ENCODE measurements around the gene ITGB3BP.
A peak's percentile ranks its signal among the peaks of the same experiment; 100 is the strongest.
"Not testable (repeated sequence)": the region's sequence is repeated elsewhere in the genome, so short reads cannot be mapped to it uniquely, and the experiment has no call there.

ITGB3BP gene

GRCh38 chr1:63501256-63501655 lies 21.8 kb downstream of the ITGB3BP start:
- no peak for DNase-seq

GRCh38 chr1:63498106-63498505 lies 24.9 kb downstream of the ITGB3BP start:
- no peak for DNase-seq

GRCh38 chr1:63497577-63497976 lies 25.4 kb downstream of the ITGB3BP start:
- no peak for DNase-seq

- DNase-seq: no peak
Observed at GRCh38 chr1:63487336-63488065, 35.5 kb downstream of the ITGB3BP start.

- no peak for DNase-seq
Observed at GRCh38 chr1:63486629-63487028, 36.4 kb downstream of the ITGB3BP start.

- DNase-seq: no peak
Observed at GRCh38 chr1:63480057-63480456, 43.0 kb downstream of the ITGB3BP start.

GRCh38 chr1:63475761-63476160 lies 47.3 kb downstream of the ITGB3BP start:
- DNase-seq: no peak

- DNase-seq: not testable (repeated sequence)
Observed at GRCh38 chr1:63468683-63469082, 54.3 kb downstream of the ITGB3BP start.

GRCh38 chr1:63466759-63467158 lies 56.3 kb downstream of the ITGB3BP start:
- no peak for DNase-seq

- no peak for DNase-seq
Observed at GRCh38 chr1:63466181-63466580, 56.8 kb downstream of the ITGB3BP start.

- DNase-seq: peak in 1 of 2 experiments; percentile 27
Observed at GRCh38 chr1:63463248-63463647, 59.8 kb downstream of the ITGB3BP start.

GRCh38 chr1:63461661-63462230 lies 61.3 kb downstream of the ITGB3BP start:
- no peak for DNase-seq

- DNase-seq: no peak
Observed at GRCh38 chr1:63458750-63459149, 64.3 kb downstream of the ITGB3BP start.

GRCh38 chr1:63454269-63454668 lies 68.8 kb downstream of the ITGB3BP start:
- DNase-seq: peak in 1 of 2 experiments; percentile 17

GRCh38 chr1:63453232-63453631 lies 69.8 kb downstream of the ITGB3BP start:
- DNase-seq: no peak

- no peak for DNase-seq
Observed at GRCh38 chr1:63450416-63450815, 72.6 kb downstream of the ITGB3BP start.

GRCh38 chr1:63448731-63449246 lies 74.2 kb downstream of the ITGB3BP start:
- DNase-seq: no peak

GRCh38 chr1:63442141-63442475 lies 80.9 kb downstream of the ITGB3BP start:
- no peak for DNase-seq

- no peak for DNase-seq
Observed at GRCh38 chr1:63435161-63435560, 87.9 kb downstream of the ITGB3BP start.

GRCh38 chr1:63429281-63429680 lies 93.7 kb downstream of the ITGB3BP start:
- DNase-seq: no peak

GRCh38 chr1:63428815-63429214 lies 94.2 kb downstream of the ITGB3BP start:
- peak in 1 of 2 experiments; percentile 3 for DNase-seq

- DNase-seq: no peak
Observed at GRCh38 chr1:63423649-63424048, 99.4 kb downstream of the ITGB3BP start.

GRCh38 chr1:63420746-63421145 lies 102.3 kb downstream of the ITGB3BP start:
- not testable (repeated sequence) for DNase-seq

- DNase-seq: no peak
Observed at GRCh38 chr1:63418101-63418500, 104.9 kb downstream of the ITGB3BP start.

Measured in SW 1271 (cell line).